HT-29 (cell line): ENCODE results near the gene R3HDML. TPM values are rescaled to one million over a fixed set of nuclear protein-coding genes. Genes with fewer than 3 reads are reported as not detected.
A peak's percentile ranks its signal among the peaks of the same experiment; 100 is the strongest.
"Not testable (repeated sequence)": the region's sequence is repeated elsewhere in the genome, so short reads cannot be mapped to it uniquely, and the experiment has no call there.

Experiments used
- DNase-seq: peaks from one replicate; pipeline ENCODE4 v3.0.0-alpha.2; 2015; ENCODE audit warnings: low spot score
- total RNA-seq: library from RNA; depleted of rRNA; stranded (reverse); fragments of >200 nt; shearing (Covaris generic); gene quantifications from 2 replicates; pipeline ENCODE4 v1.2.3, GENCODE V29; 2014

Gene R3HDML
- total RNA-seq, 1 experiment from 2014 or later, result not detected

DNA sequence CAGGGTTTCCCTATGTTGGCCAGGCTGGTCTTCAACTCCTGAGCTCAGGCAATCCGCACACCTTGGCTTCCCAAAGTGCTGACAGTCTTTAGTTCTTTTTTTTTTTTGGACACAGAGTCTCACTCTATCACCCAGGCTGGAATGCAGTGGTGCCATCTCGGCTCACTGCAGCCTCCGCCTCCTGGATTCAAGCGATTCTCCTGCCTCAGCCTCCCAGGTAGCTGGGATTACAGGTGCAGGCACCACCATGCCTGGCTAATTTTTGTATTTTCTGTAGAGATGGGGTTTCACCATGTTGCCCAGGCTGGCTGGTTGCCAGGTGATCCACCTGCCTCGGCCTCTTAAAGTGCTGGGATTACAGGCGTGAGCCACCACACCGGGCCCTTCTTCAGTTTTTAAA is 9.1 kb upstream of the R3HDML start:
- not testable (repeated sequence) for DNase-seq

DNA sequence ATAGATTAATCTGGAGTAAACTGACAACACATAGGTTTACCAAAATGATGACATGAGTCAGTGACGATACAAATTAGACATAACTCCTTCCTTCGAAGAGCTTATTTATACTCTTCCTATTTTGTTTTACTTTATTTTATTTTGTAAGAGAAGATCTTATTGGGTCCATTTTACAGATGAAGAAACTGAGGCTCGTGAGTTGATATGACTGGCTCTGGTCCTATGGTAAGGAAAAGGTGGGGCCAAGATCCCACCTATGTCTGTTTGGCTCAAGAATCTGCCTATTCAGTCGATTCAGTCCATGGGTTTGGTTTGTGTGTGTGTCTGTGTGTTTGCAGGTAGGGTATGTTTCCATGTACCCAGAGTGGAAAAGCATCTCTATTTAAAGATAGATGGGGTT is 8.4 kb upstream of the R3HDML start:
- DNase-seq, result no peak

DNA sequence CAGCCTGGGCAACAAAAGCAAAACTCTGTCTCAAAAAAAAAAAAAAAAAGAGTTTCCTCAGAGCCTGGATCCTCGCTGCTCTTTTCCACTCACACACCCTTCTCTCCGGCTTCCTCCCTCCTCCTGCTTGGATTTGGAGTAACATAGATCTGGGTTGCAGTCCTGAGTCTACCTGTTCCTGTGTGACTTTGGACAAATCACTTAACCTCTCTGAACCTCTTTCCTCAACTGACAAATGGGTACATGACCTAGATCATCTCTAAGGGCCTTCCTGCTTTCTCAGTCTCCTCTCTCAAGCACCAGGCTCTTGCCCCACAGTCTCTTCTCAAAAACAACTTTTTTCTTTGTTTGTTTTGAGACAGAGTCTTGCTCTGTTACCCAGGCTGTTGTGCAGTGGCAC is 5.6 kb upstream of the R3HDML start:
- DNase-seq, result no peak

DNA sequence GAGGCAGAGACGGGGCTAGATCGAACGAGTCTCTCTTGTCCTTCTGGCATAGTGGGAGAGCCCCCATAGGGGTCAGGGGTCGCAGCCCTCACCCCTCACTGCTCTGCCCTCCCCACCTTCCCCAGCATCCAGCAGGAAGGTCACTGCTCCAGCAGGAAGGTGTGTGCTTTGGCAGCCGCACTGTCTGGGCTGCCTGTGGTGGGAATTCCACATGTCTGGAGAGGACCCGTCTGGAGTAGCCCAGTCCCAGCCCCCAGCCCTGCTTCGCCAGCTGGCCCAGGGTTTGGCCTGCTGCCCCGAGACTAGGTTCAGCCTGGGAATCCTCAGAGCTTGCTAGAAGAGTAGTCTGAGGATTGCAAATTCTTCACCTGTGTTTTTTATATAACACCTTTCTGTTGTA is 2.5 kb upstream of the R3HDML start:
- no peak for DNase-seq

DNA sequence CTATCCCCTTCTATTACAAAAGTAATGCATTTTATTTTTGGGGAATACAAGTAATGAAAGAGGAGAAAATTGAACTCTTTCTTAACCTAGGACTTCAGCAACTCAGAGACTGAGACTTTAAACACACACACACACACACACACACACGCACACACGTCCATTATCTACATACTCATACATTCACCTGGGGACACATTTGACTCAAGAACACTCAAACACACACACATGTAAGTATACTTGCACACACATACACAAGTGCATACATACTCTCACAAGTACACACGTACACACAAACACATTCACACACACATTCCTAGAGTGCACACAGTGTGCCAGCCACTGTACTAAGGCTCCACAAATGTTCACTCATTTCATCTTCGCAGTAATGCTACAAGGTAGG is 2.1 kb upstream of the R3HDML start:
- DNase-seq, result no peak

DNA sequence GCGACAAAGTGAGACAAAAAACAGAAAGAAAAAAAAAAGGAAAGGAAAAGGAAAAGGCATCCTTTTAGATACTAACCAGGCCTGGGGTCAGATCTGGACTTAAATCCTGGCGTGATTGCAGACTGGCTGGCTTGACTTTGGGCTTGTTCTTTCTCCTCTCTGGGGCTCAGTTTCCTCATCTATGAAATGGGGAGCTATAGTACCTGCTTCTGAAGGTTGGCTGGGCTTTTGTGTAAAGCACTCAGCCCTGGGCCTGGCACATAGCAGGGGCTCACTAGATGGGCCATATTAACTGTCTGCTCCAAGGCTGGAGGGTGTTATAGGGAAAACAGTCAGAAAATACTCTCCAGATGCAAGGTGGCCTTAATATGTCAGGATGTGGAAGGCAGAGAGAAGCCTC is 1.2 kb upstream of the R3HDML start:
- DNase-seq, result no peak

DNA sequence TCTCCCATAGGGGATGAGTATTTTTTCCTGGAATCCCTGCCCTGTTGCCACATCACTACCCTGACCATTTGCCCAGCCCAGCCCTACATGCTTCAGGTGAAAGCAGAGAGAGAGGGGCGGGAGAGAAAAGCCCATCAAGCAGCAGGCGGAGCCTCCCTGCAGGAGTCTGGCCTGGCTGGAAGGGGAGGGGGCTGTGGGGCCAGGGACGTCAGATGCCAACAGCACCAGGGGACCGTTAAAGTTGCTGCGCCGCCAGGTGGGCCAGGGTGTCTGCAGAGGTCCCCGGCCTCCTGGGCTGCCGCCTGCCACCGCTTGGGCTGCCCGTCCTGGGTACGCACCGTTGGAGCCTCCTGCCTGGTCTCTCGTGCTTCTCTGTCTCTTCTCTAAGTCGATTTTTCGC is 757 bp upstream of the R3HDML start:
- no peak for DNase-seq

DNA sequence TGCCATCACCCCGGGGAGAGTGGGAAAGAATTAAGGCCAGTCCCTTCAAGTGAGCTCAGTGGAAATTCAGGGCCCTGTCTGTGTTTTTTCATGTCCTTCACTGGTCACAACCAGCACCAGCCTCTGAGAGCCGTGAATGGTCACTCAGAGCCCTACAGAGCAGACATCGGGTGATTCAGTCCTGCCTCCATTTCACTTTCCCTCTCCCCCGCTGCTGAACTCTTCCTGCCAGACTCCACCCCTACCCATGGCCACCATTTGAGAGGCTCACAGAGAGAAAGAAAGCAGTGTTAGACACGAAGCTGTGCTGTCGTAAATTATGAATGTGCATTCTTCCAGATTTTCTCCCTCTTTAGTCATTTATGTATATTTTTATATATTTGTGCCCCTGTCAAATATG is 5.4 kb downstream of the R3HDML start:
- no peak for DNase-seq

DNA sequence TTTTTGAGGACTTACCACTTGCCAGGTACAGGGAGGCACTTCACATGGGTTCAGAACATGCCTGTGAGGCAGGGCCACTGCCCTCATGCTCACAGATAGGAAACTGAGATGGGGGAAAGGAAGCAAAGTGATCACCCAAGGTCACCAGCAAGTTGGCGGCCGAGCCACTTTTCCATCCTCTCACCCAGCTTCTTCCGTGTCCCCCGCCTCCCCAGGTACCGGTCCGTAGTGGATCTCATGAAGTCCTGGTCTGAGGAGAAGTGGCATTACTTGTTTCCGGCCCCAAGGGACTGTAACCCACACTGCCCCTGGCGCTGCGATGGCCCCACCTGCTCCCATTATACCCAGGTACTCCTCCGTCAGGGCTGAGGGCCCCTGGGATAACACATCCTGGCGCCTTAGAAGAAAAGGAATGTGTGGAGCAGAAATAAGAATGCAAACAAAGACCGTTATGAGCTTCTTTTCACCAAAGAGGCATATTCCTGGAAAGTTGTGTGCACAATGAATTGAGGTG is 6.4 kb downstream of the R3HDML start:
- DNase-seq, result no peak

DNA sequence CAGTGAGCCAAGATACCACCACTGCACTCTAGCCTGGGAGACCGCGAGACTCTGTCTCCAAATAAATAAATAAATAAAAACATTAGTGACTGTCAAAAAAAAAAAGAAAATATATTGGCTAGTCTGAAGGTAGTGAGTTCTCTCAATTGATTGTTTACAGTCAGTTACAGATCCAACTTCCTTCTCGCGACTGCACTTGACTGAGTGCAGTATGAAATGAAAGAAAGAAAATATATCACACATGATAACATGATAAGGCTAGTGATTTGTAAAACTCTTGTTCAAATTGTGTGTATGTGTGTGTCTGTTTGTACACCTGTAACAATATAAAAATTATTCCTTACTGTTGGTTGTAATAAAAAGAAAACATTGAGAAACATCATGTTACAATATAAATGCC is 7.9 kb downstream of the R3HDML start:
- no peak for DNase-seq

DNA sequence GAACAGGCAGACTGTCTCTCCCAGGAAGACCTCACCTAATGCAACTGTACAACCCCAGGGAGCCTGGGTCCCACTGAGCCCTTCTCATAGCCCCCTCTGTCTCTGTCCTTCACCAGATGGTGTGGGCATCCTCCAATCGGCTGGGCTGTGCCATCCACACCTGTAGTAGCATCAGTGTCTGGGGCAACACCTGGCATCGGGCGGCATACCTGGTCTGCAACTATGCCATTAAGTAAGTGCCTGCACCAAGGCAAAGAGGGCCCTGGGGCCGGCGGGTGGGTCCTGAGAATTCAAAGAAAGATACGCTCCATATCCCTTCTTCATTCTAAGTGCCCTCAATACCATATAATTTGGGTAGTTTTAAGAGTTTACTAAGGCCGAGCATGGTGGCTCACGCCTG is 8.3 kb downstream of the R3HDML start:
- no peak for DNase-seq

DNA sequence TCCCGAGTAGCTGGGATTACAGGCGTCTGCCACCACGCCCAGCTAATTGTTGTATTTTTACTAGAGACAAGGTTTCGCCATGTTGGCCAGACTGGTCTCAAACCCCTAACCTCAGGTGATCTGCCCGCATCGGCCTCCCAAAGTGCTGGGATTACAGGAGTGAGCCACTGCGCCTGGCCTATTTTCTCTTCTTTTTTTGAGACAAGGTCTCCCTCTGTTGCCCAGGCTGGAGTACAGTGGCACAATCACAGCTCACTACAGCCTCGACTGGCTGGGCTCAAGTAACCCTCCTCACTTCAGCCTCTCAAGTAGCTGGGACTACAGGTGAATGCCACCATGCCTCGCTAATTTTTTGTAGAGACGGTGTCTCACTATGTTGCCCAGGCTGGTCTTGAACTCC is 9.1 kb downstream of the R3HDML start:
- not testable (repeated sequence) for DNase-seq

DNA sequence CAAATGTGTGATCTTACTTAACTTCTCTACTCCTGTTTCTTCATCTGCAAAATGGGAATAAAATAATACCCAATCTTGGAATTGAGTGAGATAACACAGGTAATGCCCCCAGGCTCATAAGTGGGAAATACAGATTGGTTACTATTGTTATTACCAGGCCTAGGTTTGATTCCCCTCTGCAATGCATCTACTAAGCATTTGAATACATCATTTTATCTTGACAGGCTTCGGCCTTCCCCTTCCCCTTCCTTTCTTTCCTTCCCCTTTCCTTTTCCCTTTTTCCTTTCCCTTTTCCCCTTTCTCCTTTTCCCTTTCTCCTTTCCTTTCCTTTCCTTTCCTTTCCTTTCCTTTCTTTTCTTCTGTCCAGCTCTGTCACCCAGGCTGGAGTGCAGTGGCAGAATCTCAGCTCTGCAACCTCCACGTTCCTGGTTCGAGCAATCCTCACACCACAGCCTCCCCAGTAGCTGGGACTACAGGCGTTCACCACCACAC is 11.4 kb downstream of the R3HDML start:
- no peak for DNase-seq

DNA sequence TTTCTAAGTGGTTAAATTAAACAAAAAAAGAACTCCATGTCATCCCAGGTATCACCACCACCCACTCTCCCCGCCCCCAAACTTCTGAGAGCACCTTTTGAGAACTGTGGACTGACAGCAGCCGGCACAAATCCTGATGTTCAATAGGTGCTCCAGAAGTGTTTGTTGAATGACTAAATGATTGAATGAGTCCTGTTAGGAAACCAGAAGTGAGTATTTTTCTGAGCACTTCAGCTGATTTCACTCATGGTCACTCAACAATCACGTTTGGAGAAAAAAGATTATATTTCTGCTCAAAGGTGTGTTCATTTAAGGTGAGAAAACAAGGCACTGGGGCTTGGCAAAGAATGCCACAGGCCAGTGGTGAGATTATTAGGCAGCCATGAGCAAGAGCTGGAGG is 12.5 kb downstream of the R3HDML start:
- no peak for DNase-seq

DNA sequence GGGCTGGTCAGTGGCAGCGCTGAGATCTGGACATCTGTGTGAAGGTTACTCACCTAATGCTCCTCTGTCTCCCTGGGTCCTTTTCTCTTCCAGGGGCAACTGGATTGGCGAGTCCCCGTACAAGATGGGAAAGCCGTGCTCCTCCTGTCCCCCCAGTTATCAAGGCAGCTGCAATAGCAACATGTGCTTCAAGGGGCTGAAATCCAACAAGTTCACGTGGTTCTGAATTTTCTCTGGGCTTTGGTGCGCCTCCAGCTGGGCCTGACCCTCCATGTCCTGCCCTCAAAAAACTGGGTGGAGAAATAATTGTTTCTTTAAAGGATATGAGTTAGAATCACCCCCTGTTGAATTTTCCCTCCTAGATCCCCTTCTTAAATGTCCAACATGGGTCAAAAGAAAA is 13.7 kb downstream of the R3HDML start:
- no peak for DNase-seq

DNA sequence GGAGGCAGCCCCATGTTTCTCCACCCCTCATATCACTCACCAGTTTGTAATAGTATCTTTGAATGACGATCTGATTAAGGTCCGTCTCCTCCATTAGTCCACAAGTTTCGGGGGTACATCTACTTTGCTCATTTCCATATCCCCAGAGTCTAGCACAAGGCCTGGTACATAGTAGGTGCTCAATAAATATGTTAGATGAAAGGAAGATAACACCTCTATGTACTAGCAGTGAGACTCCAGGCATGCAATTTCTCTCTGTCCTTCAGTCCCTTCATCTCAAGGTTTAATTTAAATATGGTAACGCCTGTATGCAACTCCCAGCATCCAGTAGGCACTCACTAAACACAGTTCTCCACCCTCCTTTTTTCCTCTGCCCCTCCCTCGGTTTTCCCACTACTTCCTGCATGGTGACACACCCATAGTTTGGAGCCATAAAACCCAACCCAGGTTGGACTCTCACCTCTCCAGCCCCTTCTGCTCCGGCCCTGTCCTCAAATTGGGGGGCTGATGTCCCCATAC is 18.2 kb downstream of the R3HDML start:
- DNase-seq, result peak; percentile 90

DNA sequence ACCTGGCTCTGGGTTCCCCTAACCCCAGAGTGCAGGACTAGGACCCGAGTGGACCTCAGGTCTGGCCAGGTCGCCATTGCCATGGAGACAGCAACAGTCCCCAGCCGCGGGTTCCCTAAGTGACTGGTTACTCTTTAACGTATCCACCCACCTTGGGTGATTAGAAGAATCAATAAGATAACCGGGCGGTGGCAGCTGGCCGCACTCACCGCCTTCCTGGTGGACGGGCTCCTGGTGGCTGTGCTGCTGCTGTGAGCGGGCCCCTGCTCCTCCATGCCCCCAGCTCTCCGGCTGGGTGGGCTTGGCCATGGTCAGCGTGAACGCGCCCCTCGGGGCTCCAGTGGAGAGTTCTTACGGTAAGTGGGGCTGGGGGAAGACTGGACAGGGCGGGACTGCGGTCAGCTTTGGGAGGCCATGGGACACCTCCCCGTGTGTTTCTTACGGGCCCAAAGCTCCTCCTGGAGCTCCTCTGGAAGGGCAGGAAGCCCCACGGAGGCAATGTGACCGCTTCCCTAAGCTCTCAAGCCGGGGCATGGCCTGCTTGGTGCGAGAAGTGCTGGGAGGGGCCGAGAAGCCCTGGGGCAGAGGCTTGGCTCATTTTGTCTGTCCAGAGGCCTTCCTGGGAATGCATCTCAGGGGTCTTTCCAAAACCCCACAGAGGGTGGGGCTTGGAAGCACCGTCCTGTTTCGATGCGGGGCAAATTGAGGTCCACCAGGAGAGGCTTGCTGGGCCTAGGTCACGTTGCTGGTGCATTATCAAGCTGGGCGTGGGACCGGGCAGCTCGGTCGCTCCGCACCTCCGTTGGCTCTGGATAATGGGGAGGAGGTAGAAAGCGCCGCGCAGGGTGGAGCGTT is 18.9 kb downstream of the R3HDML start, which contains the start of gene HNF4A:
Gene HNF4A, plus strand, starts transcription at position 202 of the 855 bp plus-strand sequence. Its CDS starts 106 bp downstream, at position 308.
- DNase-seq, result peak; percentile 93

DNA sequence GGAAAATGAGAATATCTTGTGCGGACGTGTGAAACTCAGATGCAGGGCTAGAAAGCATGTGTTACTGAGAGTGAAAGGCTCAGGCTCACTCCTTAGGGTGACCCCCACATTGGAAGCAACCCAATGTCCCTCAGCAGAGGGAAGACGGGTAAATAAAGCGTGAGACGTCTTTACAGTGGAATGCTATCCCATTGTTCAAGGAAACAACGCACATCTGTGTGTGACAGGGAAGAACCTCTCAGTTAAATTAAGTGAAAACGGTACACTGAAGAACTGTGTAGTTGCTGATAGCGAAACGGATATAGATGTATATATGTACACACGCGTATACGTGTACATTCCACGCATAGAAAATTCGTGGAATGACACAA is 19.5 kb downstream of the R3HDML start:
- DNase-seq, result no peak

DNA sequence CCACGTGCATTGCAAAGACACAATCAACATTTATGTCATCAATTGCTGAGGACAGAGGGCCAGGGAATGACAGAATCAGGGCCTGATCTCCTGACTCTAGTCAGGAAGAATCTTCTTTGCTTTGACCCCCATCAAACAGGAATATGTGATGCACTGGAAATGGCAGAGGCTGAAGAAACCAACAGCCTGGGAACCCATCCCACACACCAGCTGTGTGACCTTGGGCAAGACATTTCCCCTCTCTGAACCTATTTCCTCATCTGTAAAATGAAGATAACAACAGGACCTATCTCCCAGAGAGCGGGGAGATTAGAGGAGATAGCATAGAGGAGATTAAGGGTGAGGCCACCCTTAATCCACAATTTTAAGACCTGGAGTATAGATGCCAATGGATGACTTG is 20.2 kb downstream of the R3HDML start:
- DNase-seq, result no peak

DNA sequence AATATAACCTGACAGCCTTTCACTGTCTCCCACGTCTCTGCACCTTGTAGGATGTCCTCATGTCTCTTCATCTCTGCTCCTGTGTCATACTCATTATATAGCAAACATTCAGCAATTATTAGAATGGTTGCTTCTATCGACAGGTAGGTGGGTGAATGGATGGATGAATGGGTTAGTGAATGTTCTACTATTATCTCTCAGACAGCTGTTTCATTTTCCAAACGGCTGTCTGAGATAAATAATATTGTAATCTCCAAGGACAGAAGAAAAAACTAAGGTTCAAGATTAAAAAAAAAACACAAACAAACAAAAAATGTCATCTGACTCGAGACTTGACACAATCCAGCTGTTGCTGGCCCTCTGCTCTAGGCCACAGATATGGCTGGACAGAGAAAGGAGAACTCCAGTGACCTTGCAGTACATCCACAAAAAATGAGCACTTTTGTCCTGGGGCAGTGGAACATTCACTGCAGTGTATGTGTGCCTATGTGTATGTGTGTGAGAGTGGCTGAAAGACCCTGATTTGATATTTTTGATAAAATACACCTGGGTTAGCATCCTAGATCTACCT is 20.8 kb downstream of the R3HDML start:
- no peak for DNase-seq

DNA sequence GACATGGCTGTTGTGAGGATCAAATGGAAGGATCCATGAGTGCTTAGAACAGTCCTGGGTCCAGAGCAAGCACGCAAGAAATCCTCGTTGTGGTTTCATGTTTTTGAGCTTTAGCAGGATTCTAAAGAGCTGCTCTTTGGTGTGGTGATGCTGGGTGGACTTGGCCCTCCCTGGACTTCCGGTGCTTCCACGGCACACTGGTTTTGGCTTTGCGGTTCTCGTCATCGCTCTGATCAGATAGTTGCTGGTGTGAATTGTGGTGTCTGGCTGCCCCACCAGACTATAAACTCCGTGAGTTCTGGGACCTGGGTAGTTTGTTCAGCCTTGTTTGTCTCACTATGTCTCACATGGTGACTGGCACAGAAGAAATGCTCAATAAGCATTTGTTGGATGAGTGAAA is 21.9 kb downstream of the R3HDML start:
- no peak for DNase-seq

DNA sequence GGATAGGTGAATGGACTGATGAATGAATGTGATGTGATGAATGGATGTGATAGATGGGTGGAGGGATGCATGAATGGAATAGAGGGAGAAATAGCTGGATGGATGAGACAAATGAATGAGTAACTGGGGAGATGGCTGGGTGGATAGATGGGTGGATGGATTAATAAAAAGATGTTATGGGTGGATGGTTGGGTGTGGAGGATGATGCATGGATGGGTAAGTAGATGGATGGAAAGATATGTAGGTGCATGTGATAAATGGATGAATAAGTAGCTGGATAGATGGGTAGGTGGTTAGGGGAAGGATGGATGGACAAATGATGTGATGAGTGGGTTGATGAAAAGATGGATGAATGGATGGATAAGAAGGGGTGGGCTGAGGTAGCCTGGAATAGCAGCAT is 23.4 kb downstream of the R3HDML start:
- no peak for DNase-seq

DNA sequence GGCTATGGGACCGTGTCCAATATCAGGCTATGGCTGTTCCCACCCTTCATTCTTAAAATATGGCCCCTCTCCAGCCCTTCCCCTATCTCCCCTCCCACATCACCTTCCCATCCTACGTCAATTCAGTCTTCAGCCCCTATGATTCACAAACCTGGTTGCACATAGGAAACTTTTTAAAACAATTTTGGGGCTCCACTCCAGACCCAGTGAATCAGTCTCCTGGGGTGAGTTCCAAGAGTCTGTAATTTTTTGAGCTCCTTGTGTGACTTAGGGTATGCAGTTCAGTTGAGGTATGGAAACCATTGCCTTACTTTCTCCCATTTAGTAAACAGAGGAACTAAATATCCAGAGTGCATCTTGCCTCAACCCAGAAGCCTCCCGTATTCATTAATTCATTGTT is 24.2 kb downstream of the R3HDML start:
- DNase-seq, result no peak
